HEK293 (cell line): Measurements from ENCODE around the gene C5.

Source experiments
- BCL11B ChIP-seq: fragments of 450-650 bp; formaldehyde crosslinking; IDR thresholded peaks from 2 replicates; pipeline ENCODE4 v1.5.1; 2016; ENCODE audit warnings: low read depth, missing biosample characterization, missing genetic modification characterization
- GLIS1 ChIP-seq: fragments of 450-650 bp; formaldehyde crosslinking; IDR thresholded peaks from 2 replicates; pipeline ENCODE4 v1.5.1; 2016; ENCODE audit warnings: missing biosample characterization, missing genetic modification characterization
- GLIS2 ChIP-seq: fragments of 450-650 bp; formaldehyde crosslinking; IDR thresholded peaks from 2 replicates; pipeline ENCODE4 v1.5.1; 2016; ENCODE audit warnings: missing biosample characterization, missing genetic modification characterization
- HOXA7 ChIP-seq: sonication (generic); formaldehyde crosslinking; IDR thresholded peaks from 2 replicates; pipeline ENCODE4 v1.8.1; 2022; ENCODE audit warnings: missing genetic modification reagents, borderline replicate concordance
- IKZF3 ChIP-seq: fragments of 450-650 bp; IDR thresholded peaks from 2 replicates; pipeline ENCODE4 v1.5.0; 2018; ENCODE audit warnings: missing biosample characterization, mild to moderate bottlenecking, missing genetic modification characterization, moderate library complexity
- KLF1 ChIP-seq: fragments of 450-650 bp; formaldehyde crosslinking; IDR thresholded peaks from 2 replicates; pipeline ENCODE4 v1.5.1; 2016; ENCODE audit warnings: missing biosample characterization, missing genetic modification characterization
- KLF16 ChIP-seq: fragments of 450-650 bp; formaldehyde crosslinking; IDR thresholded peaks from 2 replicates; pipeline ENCODE4 v1.5.1; 2017; ENCODE audit warnings: missing biosample characterization, missing genetic modification characterization
- KLF9 ChIP-seq: fragments of 450-650 bp; formaldehyde crosslinking; IDR thresholded peaks from 2 replicates; pipeline ENCODE4 v1.5.1; 2016; ENCODE audit warnings: missing biosample characterization, missing genetic modification characterization, low read depth
- MYNN ChIP-seq: fragments of 450-650 bp; formaldehyde crosslinking; IDR thresholded peaks from 2 replicates; pipeline ENCODE4 v1.5.1; 2016; ENCODE audit warnings: missing biosample characterization, missing genetic modification characterization, borderline replicate concordance
- SETDB1 ChIP-seq: IDR thresholded peaks from one replicate; pipeline ENCODE4 v1.6.1; 2017; ENCODE audit warnings: mild to moderate bottlenecking, low read length, moderate library complexity, mixed read lengths; ENCODE audit not compliant: insufficient read length
- YY1 ChIP-seq: fragments of 450-650 bp; formaldehyde crosslinking; IDR thresholded peaks from 2 replicates; pipeline ENCODE4 v1.5.1; 2018; ENCODE audit warnings: missing biosample characterization, missing genetic modification characterization
- ZBTB20 ChIP-seq: fragments of 450-650 bp; formaldehyde crosslinking; IDR thresholded peaks from 2 replicates; pipeline ENCODE4 v1.5.1; 2016; ENCODE audit warnings: missing biosample characterization, missing genetic modification characterization
- ZFP37 ChIP-seq: fragments of 450-650 bp; formaldehyde crosslinking; IDR thresholded peaks from 2 replicates; pipeline ENCODE4 v1.5.1; 2016; ENCODE audit warnings: missing biosample characterization, missing genetic modification characterization
- ZFP69B ChIP-seq: fragments of 450-650 bp; formaldehyde crosslinking; IDR thresholded peaks from 2 replicates; pipeline ENCODE4 v1.5.1; 2016; ENCODE audit warnings: missing biosample characterization, missing genetic modification characterization
- ZNF24 ChIP-seq: fragments of 450-650 bp; formaldehyde crosslinking; IDR thresholded peaks from 2 replicates; pipeline ENCODE4 v1.5.1; 2016; ENCODE audit warnings: missing biosample characterization, missing genetic modification characterization
- ZNF266 ChIP-seq: fragments of 450-650 bp; formaldehyde crosslinking; IDR thresholded peaks from 2 replicates; pipeline ENCODE4 v1.5.1; 2016; ENCODE audit warnings: missing biosample characterization, missing genetic modification characterization, low read depth
- ZNF549 ChIP-seq: fragments of 450-650 bp; IDR thresholded peaks from 2 replicates; pipeline ENCODE4 v1.5.1; 2018; ENCODE audit warnings: missing biosample characterization, missing genetic modification characterization, mild to moderate bottlenecking, inconsistent platforms, moderate library complexity
- ZNF660 ChIP-seq: fragments of 450-650 bp; IDR thresholded peaks from 2 replicates; pipeline ENCODE4 v1.5.1; 2018; ENCODE audit warnings: missing biosample characterization, mild to moderate bottlenecking, missing genetic modification characterization
- ZNF776 ChIP-seq: fragments of 450-650 bp; formaldehyde crosslinking; IDR thresholded peaks from 2 replicates; pipeline ENCODE4 v1.5.0; 2017; ENCODE audit warnings: missing biosample characterization, missing genetic modification characterization, borderline replicate concordance
- ZNF777 ChIP-seq: fragments of 450-650 bp; formaldehyde crosslinking; IDR thresholded peaks from 2 replicates; pipeline ENCODE4 v1.5.1; 2017; ENCODE audit warnings: missing biosample characterization, missing genetic modification characterization, borderline replicate concordance
- ZNF843 ChIP-seq: fragments of 450-650 bp; formaldehyde crosslinking; IDR thresholded peaks from 2 replicates; pipeline ENCODE4 v1.5.1; 2016; ENCODE audit warnings: missing biosample characterization, missing genetic modification characterization
- ZXDB ChIP-seq: fragments of 450-650 bp; formaldehyde crosslinking; IDR thresholded peaks from 2 replicates; pipeline ENCODE4 v1.5.1; 2016; ENCODE audit warnings: missing biosample characterization, missing genetic modification characterization
- TF ChIP-seq, protein P1 (sequence below): fragments of 450-650 bp; formaldehyde crosslinking; IDR thresholded peaks from 2 replicates; pipeline ENCODE4 v1.5.1; 2016; ENCODE audit warnings: missing biosample characterization, missing genetic modification characterization
- TF ChIP-seq, protein P2 (sequence below): fragments of 450-650 bp; formaldehyde crosslinking; IDR thresholded peaks from 2 replicates; pipeline ENCODE4 v1.5.1; 2016; ENCODE audit warnings: missing biosample characterization, missing genetic modification characterization
- TF ChIP-seq, protein P3 (sequence below): fragments of 450-650 bp; formaldehyde crosslinking; IDR thresholded peaks from 2 replicates; pipeline ENCODE4 v1.5.1; 2016; ENCODE audit warnings: missing biosample characterization, missing genetic modification characterization
- TF ChIP-seq, protein P4 (sequence below): fragments of 450-650 bp; formaldehyde crosslinking; optimal IDR thresholded peaks from 2 replicates; pipeline ENCODE3; 2016; ENCODE audit warnings: missing biosample characterization, mild to moderate bottlenecking, missing genetic modification characterization
- TF ChIP-seq, protein P5 (sequence below): fragments of 450-650 bp; formaldehyde crosslinking; IDR thresholded peaks from 2 replicates; pipeline ENCODE4 v1.5.1; 2016; ENCODE audit warnings: missing biosample characterization, missing genetic modification characterization
- TF ChIP-seq, protein P6 (sequence below): fragments of 450-650 bp; formaldehyde crosslinking; IDR thresholded peaks from 2 replicates; pipeline ENCODE4 v1.5.1; 2016; ENCODE audit warnings: missing biosample characterization, missing genetic modification characterization

C5 gene

DNA sequence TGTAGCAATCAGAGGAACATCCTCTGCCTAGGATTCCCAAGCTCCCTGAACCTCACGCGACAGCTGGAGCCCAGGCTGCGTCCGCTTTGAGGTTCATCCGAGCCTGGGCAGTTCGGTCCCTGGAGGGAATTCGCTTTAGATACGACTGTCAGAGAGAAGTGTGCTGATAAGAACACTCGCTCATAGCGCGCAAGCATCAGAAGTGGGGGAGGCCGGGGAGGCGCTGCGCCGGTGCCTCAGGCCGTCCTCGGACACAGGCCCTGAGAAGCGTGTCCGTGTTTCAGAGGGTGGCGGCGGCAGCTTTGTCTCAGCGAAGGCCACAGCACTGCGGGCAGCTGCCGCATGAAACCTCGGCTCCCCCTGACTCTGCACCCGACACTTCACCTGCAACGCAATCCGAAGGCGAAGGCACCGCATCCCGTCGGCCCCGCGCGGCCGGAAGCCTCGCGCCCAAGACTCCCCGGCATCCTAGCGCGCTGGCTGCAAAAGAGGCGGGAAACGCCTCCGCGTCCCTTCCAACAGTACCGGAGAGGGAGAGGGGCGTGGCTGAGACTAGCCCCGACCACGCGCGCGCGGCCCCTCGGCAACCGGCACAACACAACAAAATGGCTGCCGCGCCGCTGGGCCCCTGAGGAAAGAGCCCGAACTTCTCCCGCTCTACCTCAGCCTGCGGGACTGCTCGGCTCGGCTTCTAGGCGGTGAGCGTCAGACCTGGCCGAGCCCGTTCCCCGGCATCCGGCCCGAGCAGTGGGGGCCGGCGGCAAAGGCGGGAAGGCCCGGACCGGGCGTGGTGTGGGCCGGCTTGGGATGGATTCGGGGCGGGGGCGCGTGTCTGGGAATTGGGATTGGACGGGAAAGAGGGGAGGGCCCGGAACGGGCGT lies 24.5 kb upstream of the C5 start, which contains the start of gene CNTRL (continued):
- peak; percentile 45; the same call in 1 of the 2 replicates for TF ChIP-seq GLIS1
- 0 out of 2 replicates have a peak, but pooled peaks have one; percentile 12 for TF ChIP-seq BCL11B (tag by site-specific recombination)
- TF ChIP-seq ZXDB (tag by site-specific recombination) = peak; percentile 95
- TF ChIP-seq ZNF776 = no peak
- TF ChIP-seq MYNN (tag by site-specific recombination) = no peak
- TF ChIP-seq, protein P1, sequence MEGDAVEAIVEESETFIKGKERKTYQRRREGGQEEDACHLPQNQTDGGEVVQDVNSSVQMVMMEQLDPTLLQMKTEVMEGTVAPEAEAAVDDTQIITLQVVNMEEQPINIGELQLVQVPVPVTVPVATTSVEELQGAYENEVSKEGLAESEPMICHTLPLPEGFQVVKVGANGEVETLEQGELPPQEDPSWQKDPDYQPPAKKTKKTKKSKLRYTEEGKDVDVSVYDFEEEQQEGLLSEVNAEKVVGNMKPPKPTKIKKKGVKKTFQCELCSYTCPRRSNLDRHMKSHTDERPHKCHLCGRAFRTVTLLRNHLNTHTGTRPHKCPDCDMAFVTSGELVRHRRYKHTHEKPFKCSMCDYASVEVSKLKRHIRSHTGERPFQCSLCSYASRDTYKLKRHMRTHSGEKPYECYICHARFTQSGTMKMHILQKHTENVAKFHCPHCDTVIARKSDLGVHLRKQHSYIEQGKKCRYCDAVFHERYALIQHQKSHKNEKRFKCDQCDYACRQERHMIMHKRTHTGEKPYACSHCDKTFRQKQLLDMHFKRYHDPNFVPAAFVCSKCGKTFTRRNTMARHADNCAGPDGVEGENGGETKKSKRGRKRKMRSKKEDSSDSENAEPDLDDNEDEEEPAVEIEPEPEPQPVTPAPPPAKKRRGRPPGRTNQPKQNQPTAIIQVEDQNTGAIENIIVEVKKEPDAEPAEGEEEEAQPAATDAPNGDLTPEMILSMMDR (tag by site-specific recombination) = no peak
- no peak; the same call in 1 of the 2 replicates for TF ChIP-seq ZFP37
- peak; percentile 83 for TF ChIP-seq KLF16
- TF ChIP-seq, protein P2, sequence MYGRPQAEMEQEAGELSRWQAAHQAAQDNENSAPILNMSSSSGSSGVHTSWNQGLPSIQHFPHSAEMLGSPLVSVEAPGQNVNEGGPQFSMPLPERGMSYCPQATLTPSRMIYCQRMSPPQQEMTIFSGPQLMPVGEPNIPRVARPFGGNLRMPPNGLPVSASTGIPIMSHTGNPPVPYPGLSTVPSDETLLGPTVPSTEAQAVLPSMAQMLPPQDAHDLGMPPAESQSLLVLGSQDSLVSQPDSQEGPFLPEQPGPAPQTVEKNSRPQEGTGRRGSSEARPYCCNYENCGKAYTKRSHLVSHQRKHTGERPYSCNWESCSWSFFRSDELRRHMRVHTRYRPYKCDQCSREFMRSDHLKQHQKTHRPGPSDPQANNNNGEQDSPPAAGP (tag by site-specific recombination) = 0 out of 2 replicates have a peak, but pooled peaks have one; percentile 64
- TF ChIP-seq HOXA7 = 0 out of 2 replicates have a peak, but pooled peaks have one; percentile 24
- no peak for TF ChIP-seq ZNF549 (tag by site-specific recombination)
- TF ChIP-seq, protein P3, sequence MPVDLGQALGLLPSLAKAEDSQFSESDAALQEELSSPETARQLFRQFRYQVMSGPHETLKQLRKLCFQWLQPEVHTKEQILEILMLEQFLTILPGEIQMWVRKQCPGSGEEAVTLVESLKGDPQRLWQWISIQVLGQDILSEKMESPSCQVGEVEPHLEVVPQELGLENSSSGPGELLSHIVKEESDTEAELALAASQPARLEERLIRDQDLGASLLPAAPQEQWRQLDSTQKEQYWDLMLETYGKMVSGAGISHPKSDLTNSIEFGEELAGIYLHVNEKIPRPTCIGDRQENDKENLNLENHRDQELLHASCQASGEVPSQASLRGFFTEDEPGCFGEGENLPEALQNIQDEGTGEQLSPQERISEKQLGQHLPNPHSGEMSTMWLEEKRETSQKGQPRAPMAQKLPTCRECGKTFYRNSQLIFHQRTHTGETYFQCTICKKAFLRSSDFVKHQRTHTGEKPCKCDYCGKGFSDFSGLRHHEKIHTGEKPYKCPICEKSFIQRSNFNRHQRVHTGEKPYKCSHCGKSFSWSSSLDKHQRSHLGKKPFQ (tag by site-specific recombination) = no peak
- peak; percentile 96 for TF ChIP-seq KLF9
- TF ChIP-seq, protein P4, sequence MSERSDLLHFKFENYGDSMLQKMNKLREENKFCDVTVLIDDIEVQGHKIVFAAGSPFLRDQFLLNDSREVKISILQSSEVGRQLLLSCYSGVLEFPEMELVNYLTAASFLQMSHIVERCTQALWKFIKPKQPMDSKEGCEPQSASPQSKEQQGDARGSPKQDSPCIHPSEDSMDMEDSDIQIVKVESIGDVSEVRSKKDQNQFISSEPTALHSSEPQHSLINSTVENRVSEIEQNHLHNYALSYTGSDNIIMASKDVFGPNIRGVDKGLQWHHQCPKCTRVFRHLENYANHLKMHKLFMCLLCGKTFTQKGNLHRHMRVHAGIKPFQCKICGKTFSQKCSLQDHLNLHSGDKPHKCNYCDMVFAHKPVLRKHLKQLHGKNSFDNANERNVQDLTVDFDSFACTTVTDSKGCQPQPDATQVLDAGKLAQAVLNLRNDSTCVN (tag by site-specific recombination) = peak; percentile 96
- peak; percentile 93 for TF ChIP-seq IKZF3 (tag by site-specific recombination)
- peak; percentile 76 for TF ChIP-seq ZBTB20 (tag by site-specific recombination)
- peak; percentile 62; the same call in 1 of the 2 replicates for TF ChIP-seq ZNF777
- TF ChIP-seq ZFP69B (tag by site-specific recombination) = peak; percentile 60
- TF ChIP-seq GLIS2 (tag by site-specific recombination) = peak; percentile 73
- 0 out of 2 replicates have a peak, but pooled peaks have one; percentile 40 for TF ChIP-seq ZNF24
- TF ChIP-seq ZNF266 (tag by site-specific recombination) = no peak
- peak; percentile 75 for TF ChIP-seq SETDB1
- peak; percentile 89 for TF ChIP-seq YY1 (tag by site-specific recombination)
- peak; percentile 89 for TF ChIP-seq KLF1 (tag by site-specific recombination)
- TF ChIP-seq ZNF843 (tag by site-specific recombination) = peak; percentile 33; the same call in 1 of the 2 replicates
- TF ChIP-seq ZNF660 (tag by site-specific recombination) = 0 out of 2 replicates have a peak, but pooled peaks have one; percentile 71
- TF ChIP-seq, protein P5, sequence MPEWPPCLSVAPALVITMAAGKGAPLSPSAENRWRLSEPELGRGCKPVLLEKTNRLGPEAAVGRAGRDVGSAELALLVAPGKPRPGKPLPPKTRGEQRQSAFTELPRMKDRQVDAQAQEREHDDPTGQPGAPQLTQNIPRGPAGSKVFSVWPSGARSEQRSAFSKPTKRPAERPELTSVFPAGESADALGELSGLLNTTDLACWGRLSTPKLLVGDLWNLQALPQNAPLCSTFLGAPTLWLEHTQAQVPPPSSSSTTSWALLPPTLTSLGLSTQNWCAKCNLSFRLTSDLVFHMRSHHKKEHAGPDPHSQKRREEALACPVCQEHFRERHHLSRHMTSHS (tag by site-specific recombination) = no peak
- TF ChIP-seq, protein P6, sequence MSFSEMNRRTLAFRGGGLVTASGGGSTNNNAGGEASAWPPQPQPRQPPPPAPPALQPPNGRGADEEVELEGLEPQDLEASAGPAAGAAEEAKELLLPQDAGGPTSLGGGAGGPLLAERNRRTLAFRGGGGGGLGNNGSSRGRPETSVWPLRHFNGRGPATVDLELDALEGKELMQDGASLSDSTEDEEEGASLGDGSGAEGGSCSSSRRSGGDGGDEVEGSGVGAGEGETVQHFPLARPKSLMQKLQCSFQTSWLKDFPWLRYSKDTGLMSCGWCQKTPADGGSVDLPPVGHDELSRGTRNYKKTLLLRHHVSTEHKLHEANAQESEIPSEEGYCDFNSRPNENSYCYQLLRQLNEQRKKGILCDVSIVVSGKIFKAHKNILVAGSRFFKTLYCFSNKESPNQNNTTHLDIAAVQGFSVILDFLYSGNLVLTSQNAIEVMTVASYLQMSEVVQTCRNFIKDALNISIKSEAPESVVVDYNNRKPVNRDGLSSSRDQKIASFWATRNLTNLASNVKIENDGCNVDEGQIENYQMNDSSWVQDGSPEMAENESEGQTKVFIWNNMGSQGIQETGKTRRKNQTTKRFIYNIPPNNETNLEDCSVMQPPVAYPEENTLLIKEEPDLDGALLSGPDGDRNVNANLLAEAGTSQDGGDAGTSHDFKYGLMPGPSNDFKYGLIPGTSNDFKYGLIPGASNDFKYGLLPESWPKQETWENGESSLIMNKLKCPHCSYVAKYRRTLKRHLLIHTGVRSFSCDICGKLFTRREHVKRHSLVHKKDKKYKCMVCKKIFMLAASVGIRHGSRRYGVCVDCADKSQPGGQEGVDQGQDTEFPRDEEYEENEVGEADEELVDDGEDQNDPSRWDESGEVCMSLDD (tag by site-specific recombination) = 0 out of 2 replicates have a peak, but pooled peaks have one; percentile 55
